HepG2 (cell line): Measurements from ENCODE around the gene SYNJ2. TPM values are rescaled to one million over a fixed set of nuclear protein-coding genes. Genes with fewer than 3 reads are reported as not detected.

Source experiments
- CCAR2 ChIP-seq: fragments of 200-400 bp; formaldehyde crosslinking; optimal IDR thresholded peaks from 2 replicates; pipeline ENCODE3; 2018; ENCODE audit warnings: low read depth, mild to moderate bottlenecking, low read length, moderate library complexity
- CSRNP1 ChIP-seq: sonication (generic); formaldehyde crosslinking; IDR thresholded peaks from 2 replicates; pipeline ENCODE4 v1.8.1; 2023; ENCODE audit warnings: mild to moderate bottlenecking, missing genetic modification reagents
- E2F5 ChIP-seq: sonication (generic); formaldehyde crosslinking; conservative IDR thresholded peaks from 2 replicates; pipeline ENCODE4 v1.4.0; 2020; ENCODE audit warnings: missing genetic modification reagents
- HMG20B ChIP-seq: conservative IDR thresholded peaks from 2 replicates; pipeline ENCODE4 v1.6.1; 2016; ENCODE audit warnings: missing genetic modification reagents, missing compliant biosample characterization
- MED13 ChIP-seq: sonication (generic); formaldehyde crosslinking; IDR thresholded peaks from 2 replicates; pipeline ENCODE4 v1.5.0; 2020; ENCODE audit warnings: missing genetic modification reagents
- NR3C1 ChIP-seq: sonication (generic); formaldehyde crosslinking; IDR thresholded peaks from 2 replicates; pipeline ENCODE4 v1.4.0; 2020; ENCODE audit warnings: missing genetic modification reagents
- PBX2 ChIP-seq: IDR thresholded peaks from 2 replicates; pipeline ENCODE4 v1.6.1; 2016; ENCODE audit warnings: control low read depth
- SIX1 ChIP-seq: sonication (generic); formaldehyde crosslinking; IDR thresholded peaks from 2 replicates; pipeline ENCODE4 v1.4.0; 2020; ENCODE audit warnings: missing genetic modification reagents, borderline replicate concordance
- ZNF44 ChIP-seq: sonication (generic); formaldehyde crosslinking; IDR thresholded peaks from 2 replicates; pipeline ENCODE4 v1.5.1; 2020; ENCODE audit warnings: mild to moderate bottlenecking, missing genetic modification reagents
- polyA plus RNA-seq, 8 experiments: library from polyadenylated mRNA; depleted of rRNA in 3 of 8; stranded (reverse) in 7 of 8; unstranded in 1 of 8; fragments of >200 nt; fragmentation: Illumina TruSeq in 4 of 8; extraction: Trizol in 4 of 8; gene quantifications; 2 replicates each; pipeline versions ENCODE4 v1.2.1 to v1.2.3, GENCODE V29; 2011 to 2016; ENCODE audit warnings: low read depth in 4 of 8, missing spikeins in 1 of 8, mixed read lengths in 1 of 8; ENCODE audit not compliant: insufficient read depth in 1 of 8
- total RNA-seq, 5 experiments: library from RNA; depleted of rRNA; stranded (reverse); fragments of >200 nt; fragmentation: Illumina TruSeq; extraction: Trizol; gene quantifications; 2 replicates each; pipeline ENCODE4 v1.2.3, GENCODE V29; 2016; ENCODE audit warnings: low read depth in 1 of 5
- TF ChIP-seq, protein P1 (sequence below): sonication (generic); formaldehyde crosslinking; IDR thresholded peaks from 2 replicates; pipeline ENCODE4 v1.5.0; 2020; ENCODE audit warnings: mild to moderate bottlenecking, missing genetic modification reagents, borderline replicate concordance
- TF ChIP-seq, protein P2 (sequence below): sonication (generic); formaldehyde crosslinking; IDR thresholded peaks from 2 replicates; pipeline ENCODE4 v1.4.0; 2020; ENCODE audit warnings: missing genetic modification reagents
- TF ChIP-seq, protein P3 (sequence below): IDR thresholded peaks from 2 replicates; pipeline ENCODE4 v1.4.0; 2020; ENCODE audit warnings: mild to moderate bottlenecking, missing genetic modification reagents

SYNJ2 gene
- total and polyA plus RNA-seq, 2 of the 13 experiments (the other 11 are each of a cell fraction or from before 2014, with no cell fraction given): 39.1 to 57.6 TPM

- TF ChIP-seq, protein P1, sequence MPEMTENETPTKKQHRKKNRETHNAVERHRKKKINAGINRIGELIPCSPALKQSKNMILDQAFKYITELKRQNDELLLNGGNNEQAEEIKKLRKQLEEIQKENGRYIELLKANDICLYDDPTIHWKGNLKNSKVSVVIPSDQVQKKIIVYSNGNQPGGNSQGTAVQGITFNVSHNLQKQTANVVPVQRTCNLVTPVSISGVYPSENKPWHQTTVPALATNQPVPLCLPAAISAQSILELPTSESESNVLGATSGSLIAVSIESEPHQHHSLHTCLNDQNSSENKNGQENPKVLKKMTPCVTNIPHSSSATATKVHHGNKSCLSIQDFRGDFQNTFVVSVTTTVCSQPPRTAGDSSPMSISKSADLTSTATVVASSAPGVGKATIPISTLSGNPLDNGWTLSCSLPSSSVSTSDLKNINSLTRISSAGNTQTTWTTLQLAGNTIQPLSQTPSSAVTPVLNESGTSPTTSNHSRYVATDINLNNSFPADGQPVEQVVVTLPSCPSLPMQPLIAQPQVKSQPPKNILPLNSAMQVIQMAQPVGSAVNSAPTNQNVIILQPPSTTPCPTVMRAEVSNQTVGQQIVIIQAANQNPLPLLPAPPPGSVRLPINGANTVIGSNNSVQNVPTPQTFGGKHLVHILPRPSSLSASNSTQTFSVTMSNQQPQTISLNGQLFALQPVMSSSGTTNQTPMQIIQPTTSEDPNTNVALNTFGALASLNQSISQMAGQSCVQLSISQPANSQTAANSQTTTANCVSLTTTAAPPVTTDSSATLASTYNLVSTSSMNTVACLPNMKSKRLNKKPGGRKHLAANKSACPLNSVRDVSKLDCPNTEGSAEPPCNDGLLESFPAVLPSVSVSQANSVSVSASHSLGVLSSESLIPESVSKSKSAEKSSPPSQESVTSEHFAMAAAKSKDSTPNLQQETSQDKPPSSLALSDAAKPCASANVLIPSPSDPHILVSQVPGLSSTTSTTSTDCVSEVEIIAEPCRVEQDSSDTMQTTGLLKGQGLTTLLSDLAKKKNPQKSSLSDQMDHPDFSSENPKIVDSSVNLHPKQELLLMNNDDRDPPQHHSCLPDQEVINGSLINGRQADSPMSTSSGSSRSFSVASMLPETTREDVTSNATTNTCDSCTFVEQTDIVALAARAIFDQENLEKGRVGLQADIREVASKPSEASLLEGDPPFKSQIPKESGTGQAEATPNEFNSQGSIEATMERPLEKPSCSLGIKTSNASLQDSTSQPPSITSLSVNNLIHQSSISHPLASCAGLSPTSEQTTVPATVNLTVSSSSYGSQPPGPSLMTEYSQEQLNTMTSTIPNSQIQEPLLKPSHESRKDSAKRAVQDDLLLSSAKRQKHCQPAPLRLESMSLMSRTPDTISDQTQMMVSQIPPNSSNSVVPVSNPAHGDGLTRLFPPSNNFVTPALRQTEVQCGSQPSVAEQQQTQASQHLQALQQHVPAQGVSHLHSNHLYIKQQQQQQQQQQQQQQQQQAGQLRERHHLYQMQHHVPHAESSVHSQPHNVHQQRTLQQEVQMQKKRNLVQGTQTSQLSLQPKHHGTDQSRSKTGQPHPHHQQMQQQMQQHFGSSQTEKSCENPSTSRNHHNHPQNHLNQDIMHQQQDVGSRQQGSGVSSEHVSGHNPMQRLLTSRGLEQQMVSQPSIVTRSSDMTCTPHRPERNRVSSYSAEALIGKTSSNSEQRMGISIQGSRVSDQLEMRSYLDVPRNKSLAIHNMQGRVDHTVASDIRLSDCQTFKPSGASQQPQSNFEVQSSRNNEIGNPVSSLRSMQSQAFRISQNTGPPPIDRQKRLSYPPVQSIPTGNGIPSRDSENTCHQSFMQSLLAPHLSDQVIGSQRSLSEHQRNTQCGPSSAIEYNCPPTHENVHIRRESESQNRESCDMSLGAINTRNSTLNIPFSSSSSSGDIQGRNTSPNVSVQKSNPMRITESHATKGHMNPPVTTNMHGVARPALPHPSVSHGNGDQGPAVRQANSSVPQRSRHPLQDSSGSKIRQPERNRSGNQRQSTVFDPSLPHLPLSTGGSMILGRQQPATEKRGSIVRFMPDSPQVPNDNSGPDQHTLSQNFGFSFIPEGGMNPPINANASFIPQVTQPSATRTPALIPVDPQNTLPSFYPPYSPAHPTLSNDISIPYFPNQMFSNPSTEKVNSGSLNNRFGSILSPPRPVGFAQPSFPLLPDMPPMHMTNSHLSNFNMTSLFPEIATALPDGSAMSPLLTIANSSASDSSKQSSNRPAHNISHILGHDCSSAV (CRISPR knock-in tag): no peak
- TF ChIP-seq, protein P2, sequence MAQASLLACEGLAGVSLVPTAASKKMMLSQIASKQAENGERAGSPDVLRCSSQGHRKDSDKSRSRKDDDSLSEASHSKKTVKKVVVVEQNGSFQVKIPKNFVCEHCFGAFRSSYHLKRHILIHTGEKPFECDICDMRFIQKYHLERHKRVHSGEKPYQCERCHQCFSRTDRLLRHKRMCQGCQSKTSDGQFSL (CRISPR knock-in tag): no peak
- TF ChIP-seq HMG20B (0 out of 2 replicates have a peak, but pooled peaks have one; percentile 15), E2F5 (CRISPR knock-in tag) (no peak), NR3C1 (CRISPR knock-in tag) (no peak), MED13 (CRISPR knock-in tag) (no peak), CSRNP1 (0 out of 2 replicates have a peak, but pooled peaks have one; percentile 23), ZNF44 (CRISPR knock-in tag) (no peak), PBX2 (CRISPR knock-in tag) (no peak), CCAR2 (no peak), SIX1 (CRISPR knock-in tag) (no peak)
- TF ChIP-seq, protein P3, sequence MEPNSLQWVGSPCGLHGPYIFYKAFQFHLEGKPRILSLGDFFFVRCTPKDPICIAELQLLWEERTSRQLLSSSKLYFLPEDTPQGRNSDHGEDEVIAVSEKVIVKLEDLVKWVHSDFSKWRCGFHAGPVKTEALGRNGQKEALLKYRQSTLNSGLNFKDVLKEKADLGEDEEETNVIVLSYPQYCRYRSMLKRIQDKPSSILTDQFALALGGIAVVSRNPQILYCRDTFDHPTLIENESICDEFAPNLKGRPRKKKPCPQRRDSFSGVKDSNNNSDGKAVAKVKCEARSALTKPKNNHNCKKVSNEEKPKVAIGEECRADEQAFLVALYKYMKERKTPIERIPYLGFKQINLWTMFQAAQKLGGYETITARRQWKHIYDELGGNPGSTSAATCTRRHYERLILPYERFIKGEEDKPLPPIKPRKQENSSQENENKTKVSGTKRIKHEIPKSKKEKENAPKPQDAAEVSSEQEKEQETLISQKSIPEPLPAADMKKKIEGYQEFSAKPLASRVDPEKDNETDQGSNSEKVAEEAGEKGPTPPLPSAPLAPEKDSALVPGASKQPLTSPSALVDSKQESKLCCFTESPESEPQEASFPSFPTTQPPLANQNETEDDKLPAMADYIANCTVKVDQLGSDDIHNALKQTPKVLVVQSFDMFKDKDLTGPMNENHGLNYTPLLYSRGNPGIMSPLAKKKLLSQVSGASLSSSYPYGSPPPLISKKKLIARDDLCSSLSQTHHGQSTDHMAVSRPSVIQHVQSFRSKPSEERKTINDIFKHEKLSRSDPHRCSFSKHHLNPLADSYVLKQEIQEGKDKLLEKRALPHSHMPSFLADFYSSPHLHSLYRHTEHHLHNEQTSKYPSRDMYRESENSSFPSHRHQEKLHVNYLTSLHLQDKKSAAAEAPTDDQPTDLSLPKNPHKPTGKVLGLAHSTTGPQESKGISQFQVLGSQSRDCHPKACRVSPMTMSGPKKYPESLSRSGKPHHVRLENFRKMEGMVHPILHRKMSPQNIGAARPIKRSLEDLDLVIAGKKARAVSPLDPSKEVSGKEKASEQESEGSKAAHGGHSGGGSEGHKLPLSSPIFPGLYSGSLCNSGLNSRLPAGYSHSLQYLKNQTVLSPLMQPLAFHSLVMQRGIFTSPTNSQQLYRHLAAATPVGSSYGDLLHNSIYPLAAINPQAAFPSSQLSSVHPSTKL (CRISPR knock-in tag): peak; percentile 21; the same call in 1 of the 2 replicates
These were observed 57.9 kb downstream of the SYNJ2 start (continued) for GRCh38 chr6:158039571-158040050.
